AG04450 (cell line): ENCODE measurements around the gene ANKDD1B. TPM values are rescaled to one million over a fixed set of nuclear protein-coding genes. Genes with fewer than 3 reads are reported as not detected.

Experiments used
- CTCF ChIA-PET: fragments of 300-600, 350-600 bp; formaldehyde crosslinking; extraction: SDS; loops from one replicate; lab custom pipeline; 2022; ENCODE audit warnings: antibody characterized with exemption, inconsistent platforms; lab: Charles Lee
- POLR2A ChIA-PET: fragments of 350-600 bp; formaldehyde crosslinking; extraction: SDS; loops from one replicate; lab custom pipeline; 2021; ENCODE audit warnings: antibody characterized with exemption, inconsistent platforms; lab: Yijun Ruan, JAX
- DNase-seq: peaks from one replicate; pipeline ENCODE4 v3.0.0-alpha.2; 2011; ENCODE audit warnings: low read depth, low spot score
- H3K27ac ChIP-seq: one replicate; pipeline ENCODE4 v1.5.1; 2012; ENCODE audit warnings: low read depth, low read length, control low read depth
- H3K27me3 ChIP-seq: one replicate; pipeline ENCODE4 v1.6.0; 2012; ENCODE audit warnings: low read length; ENCODE audit not compliant: control insufficient read depth, insufficient read depth
- H3K4me3 ChIP-seq: 2 replicates; pipeline ENCODE4 v1.5.1; 2011; ENCODE audit warnings: mild to moderate bottlenecking, low read depth, low read length, control low read depth
- H3K9me3 ChIP-seq: 2 replicates; pipeline ENCODE4 v1.5.1; 2012; ENCODE audit warnings: low read length; ENCODE audit not compliant: control insufficient read depth, insufficient read depth
- polyA plus RNA-seq: library from polyadenylated mRNA; depleted of rRNA; stranded (reverse); fragments of >200 nt; gene quantifications from 2 replicates; pipeline ENCODE4 v1.2.3, GENCODE V29; 2011
- TF ChIP-seq, protein P1 (sequence below): IDR thresholded peaks from 2 replicates; pipeline ENCODE4 v1.5.1; 2011; ENCODE audit warnings: low read depth, low read length, control low read depth, inconsistent platforms

Gene ANKDD1B
- polyA plus RNA-seq, 1 experiment, result 0.06 TPM

DNA sequence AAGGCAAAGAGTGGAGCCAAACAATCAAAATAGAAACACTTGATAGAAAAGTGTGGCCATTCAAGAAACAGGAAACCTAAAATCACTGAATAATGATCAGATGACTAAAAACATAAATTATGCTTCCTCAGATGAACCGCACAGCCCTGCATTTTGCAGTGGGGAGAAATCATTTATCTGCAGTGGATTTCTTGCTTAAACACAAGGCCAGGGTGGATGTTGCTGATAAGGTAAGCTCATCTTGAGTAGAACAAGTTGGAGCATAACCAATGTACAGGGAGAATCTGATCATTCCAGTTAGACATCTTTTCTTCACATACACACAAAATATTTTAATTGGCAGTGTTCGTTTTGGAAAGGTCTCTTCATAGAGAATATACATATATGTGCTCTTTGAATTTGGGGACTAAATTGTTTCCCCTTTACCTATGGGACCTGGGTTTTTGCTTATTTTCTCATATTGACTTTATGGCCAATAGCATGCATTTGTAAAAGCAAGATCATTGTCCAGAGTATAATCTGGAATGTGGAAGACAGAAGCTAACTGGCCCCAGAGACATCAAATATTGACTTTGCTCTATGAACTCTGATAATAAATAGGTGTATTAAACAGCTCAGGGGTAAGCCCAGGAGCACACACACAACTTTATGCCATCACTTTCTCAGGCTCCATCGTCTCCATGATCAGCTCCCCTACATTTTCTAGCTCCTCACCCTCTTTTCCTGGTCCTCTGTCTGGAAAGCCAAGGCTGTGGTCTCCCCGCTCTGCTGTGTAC lies 9.1 kb downstream of the ANKDD1B start:
- CTCF ChIA-PET, result interaction anchor here (0.6 to 1.3 kb wide), 2 partner anchors 61 to 555 kb away, joined by 3 to 4 read pairs; no protein-coding TSS in a partner anchor
- no peaks in the 10 kb centered on the region for H3K9me3 ChIP-seq
- POLR2A ChIA-PET, result no interaction called here
- TF ChIP-seq, protein P1, sequence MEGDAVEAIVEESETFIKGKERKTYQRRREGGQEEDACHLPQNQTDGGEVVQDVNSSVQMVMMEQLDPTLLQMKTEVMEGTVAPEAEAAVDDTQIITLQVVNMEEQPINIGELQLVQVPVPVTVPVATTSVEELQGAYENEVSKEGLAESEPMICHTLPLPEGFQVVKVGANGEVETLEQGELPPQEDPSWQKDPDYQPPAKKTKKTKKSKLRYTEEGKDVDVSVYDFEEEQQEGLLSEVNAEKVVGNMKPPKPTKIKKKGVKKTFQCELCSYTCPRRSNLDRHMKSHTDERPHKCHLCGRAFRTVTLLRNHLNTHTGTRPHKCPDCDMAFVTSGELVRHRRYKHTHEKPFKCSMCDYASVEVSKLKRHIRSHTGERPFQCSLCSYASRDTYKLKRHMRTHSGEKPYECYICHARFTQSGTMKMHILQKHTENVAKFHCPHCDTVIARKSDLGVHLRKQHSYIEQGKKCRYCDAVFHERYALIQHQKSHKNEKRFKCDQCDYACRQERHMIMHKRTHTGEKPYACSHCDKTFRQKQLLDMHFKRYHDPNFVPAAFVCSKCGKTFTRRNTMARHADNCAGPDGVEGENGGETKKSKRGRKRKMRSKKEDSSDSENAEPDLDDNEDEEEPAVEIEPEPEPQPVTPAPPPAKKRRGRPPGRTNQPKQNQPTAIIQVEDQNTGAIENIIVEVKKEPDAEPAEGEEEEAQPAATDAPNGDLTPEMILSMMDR, result no peak
- no peak for DNase-seq
- no peaks in the 10 kb centered on the region for H3K27me3 ChIP-seq
- H3K27ac ChIP-seq, result no peak overlapping the region
- H3K4me3 ChIP-seq, result no peak overlapping the region

DNA sequence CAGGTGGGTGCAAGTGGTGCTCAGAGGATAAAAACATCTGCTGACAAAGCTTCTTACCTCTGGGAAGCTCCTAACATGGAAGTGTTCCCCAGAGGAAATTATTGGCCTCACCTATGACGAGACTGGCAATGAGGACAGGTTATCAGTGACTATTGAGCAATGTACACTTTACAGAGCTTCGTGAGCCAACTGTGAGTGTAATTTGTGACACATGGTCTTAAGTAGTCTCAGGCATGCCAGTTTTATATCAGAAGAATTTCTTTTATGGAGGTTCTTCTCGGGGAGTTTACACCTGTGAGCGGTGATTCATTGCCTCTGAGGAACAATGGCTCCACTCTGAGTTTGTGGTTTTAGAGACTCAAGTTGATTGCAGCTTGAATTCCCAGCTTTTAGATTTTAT lies 11.3 kb downstream of the ANKDD1B start:
- Histone ChIP-seq H3K4me3 (no peak overlapping the region), H3K27me3 (no peaks in the 10 kb centered on the region), H3K9me3 (no peaks in the 10 kb centered on the region), H3K27ac (no peak overlapping the region)
- DNase-seq, result no peak
- ChIA-PET POLR2A (no interaction called here), CTCF (interaction anchor here (1.0 kb wide), 1 partner anchor 58 kb away, joined by 3 read pairs; no protein-coding TSS in a partner anchor)
- TF ChIP-seq, protein P1, result no peak

DNA sequence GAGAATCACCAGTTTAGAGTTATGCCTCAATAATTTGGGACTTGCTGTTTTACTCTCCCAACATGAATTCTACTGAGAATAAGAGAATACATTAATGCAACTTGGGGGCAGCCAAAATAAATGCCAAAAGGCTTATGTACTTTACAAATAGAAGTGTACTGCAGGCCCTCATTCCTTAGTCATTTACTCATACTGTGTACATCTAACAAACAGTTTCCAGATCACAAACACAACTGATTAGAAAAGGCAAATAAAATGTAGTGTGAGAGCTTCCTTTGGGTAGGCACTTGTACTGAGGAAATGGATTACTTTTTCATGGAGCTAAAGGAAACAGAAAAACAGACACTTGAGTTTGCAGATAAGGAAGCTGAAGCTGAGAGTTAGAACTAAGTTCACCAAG lies 12.6 kb downstream of the ANKDD1B start:
- ChIA-PET POLR2A (no interaction called here), CTCF (interaction anchor here (1.1 kb wide), 1 partner anchor 57 kb away, joined by 4 read pairs; no protein-coding TSS in a partner anchor)
- no peak for DNase-seq
- no peaks in the 10 kb centered on the region for H3K9me3 ChIP-seq
- H3K27ac ChIP-seq, result no peak overlapping the region
- no peaks in the 10 kb centered on the region for H3K27me3 ChIP-seq
- TF ChIP-seq, protein P1, result no peak
- H3K4me3 ChIP-seq, result no peak overlapping the region

DNA sequence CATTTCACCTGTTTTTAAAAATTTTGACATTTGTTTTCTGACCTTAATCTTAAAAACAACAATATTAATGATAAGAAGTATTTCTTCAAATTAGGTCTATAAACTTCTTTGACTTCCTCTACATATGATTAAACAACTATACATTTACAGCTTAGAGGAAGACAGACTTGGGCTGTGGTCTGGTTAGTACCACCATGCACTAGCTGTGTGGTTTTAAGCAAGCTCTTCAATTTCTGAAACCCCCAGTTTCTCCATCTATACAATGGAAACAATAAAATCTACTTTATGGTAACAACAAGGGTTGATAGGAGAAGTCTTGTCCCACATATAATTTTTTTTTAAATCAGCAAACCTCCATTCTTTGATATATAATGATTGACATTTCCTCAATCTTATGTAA lies 15.7 kb downstream of the ANKDD1B start:
- Histone ChIP-seq H3K27ac (no peak overlapping the region), H3K27me3 (no peaks in the 10 kb centered on the region), H3K9me3 (no peaks in the 10 kb centered on the region), H3K4me3 (no peak overlapping the region)
- no peak for DNase-seq
- TF ChIP-seq, protein P1, result no peak
- POLR2A ChIA-PET, result no interaction called here
- CTCF ChIA-PET, result no interaction called here

DNA sequence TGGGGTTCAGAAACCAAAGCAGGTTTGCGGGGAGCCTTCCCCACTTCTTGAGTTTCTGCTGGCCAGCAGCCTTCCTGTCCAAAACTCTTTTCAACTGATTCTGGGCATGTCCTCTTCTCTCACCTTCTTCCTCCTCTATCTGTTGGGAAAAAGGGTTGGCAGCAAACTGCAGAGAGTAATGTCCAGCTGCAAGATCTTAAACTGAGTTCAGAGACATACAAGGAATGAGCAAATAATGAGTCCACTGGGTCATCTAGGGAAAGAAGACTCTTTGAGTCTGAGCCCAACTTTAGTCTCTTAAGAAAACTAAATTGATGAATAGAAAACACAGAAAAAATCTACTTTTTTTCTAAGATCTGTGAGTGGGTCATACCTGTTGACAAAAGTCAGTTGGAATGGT lies 16.5 kb downstream of the ANKDD1B start:
- CTCF ChIA-PET, result interaction anchor here (0.6 to 0.8 kb wide), 2 partner anchors 53 kb away, joined by 3 read pairs; no protein-coding TSS in a partner anchor
- POLR2A ChIA-PET, result no interaction called here
- no peak overlapping the region for H3K4me3 ChIP-seq

More for the DNA sequence above, 16.5 kb downstream of the ANKDD1B start:
- TF ChIP-seq, protein P1, result no peak
- no peaks in the 10 kb centered on the region for H3K9me3 ChIP-seq
- no peak for DNase-seq
- H3K27ac ChIP-seq, result no peak overlapping the region
- H3K27me3 ChIP-seq, result no peaks in the 10 kb centered on the region
